ENCODE results near the gene LRP3.

GRCh38 chr19:33220735-33221134, 26.6 kb downstream of the LRP3 start:
- TF ChIP-seq CTCF (conservative IDR thresholded peaks at IDR 0.05 in 1 of 2, IDR thresholded peaks at IDR 0.05 in 1 of 2; ENCODE audit: extremely low read depth in 1 of 2, insufficient read depth in 1 of 2, low read depth in 1 of 2, low read length in 2 of 2) = no peak
- no peak for TF ChIP-seq EZH2 (IDR thresholded peaks at IDR 0.05; ENCODE audit: borderline replicate concordance, low read length)

Measured in mammary epithelial cell (primary cell).